Loucy (cell line): Measurements from ENCODE around the gene TRAPPC2L.

Experiments used
- H2AFZ ChIP-seq: fragments of 200-600 bp; sonication (generic); 2 replicates; pipeline ENCODE4 v1.6.0; 2016; ENCODE audit warnings: antibody characterized with exemption, mild to moderate bottlenecking, low read length, moderate library complexity
- H3F3A ChIP-seq: fragments of 200-600 bp; 2 replicates; pipeline ENCODE4 v1.6.0; 2016; ENCODE audit warnings: antibody characterized with exemption, low read depth, mild to moderate bottlenecking
- H3K27me3 ChIP-seq: fragments of 200-600 bp; sonication (generic); 2 replicates; pipeline ENCODE4 v1.6.1; 2014; ENCODE audit warnings: low read length, mild to moderate bottlenecking; ENCODE audit not compliant: insufficient read depth, poor library complexity, severe bottlenecking
- H3K36me3 ChIP-seq: fragments of 200-600 bp; sonication (generic); 2 replicates; pipeline ENCODE4 v1.6.1; 2016; ENCODE audit warnings: low read length; ENCODE audit not compliant: insufficient read depth
- H3K4me1 ChIP-seq: fragments of 200-600 bp; sonication (generic); 2 replicates; pipeline ENCODE4 v1.5.1; 2014; ENCODE audit warnings: low read length, mild to moderate bottlenecking; ENCODE audit not compliant: insufficient read depth, poor library complexity, severe bottlenecking
- H3K4me2 ChIP-seq: fragments of 200-600 bp; sonication (generic); 2 replicates; pipeline ENCODE4 v1.6.0; 2014; ENCODE audit warnings: antibody characterized with exemption, low read length, low read depth, mild to moderate bottlenecking; ENCODE audit not compliant: poor library complexity, severe bottlenecking
- H3K4me3 ChIP-seq: fragments of 200-600 bp; sonication (generic); 2 replicates; pipeline ENCODE4 v1.5.1; 2014; ENCODE audit warnings: low read length, mild to moderate bottlenecking, mixed read lengths; ENCODE audit not compliant: poor library complexity, severe bottlenecking
- H3K79me2 ChIP-seq: fragments of 200-600 bp; sonication (generic); 2 replicates; pipeline ENCODE4 v1.6.1; 2014; ENCODE audit warnings: low read length; ENCODE audit not compliant: insufficient read depth
- H3K9ac ChIP-seq: fragments of 200-600 bp; sonication (generic); 2 replicates; pipeline ENCODE4 v1.6.0; 2014; ENCODE audit warnings: mild to moderate bottlenecking, low read depth, low read length, moderate library complexity; ENCODE audit not compliant: poor library complexity, severe bottlenecking
- H3K9me2 ChIP-seq: fragments of 200-600 bp; sonication (generic); replicated peaks from 2 replicates; pipeline ENCODE4 v1.6.1; 2016; ENCODE audit warnings: low read depth, low read length, mixed read lengths
- H3K9me3 ChIP-seq: fragments of 200-600 bp; sonication (generic); 2 replicates; pipeline ENCODE4 v1.6.1; 2014; ENCODE audit warnings: mild to moderate bottlenecking, antibody characterized with exemption, low read length, low read depth; ENCODE audit not compliant: insufficient read depth
- H4K20me1 ChIP-seq: fragments of 200-600 bp; sonication (generic); 2 replicates; pipeline ENCODE4 v1.6.0; 2014; ENCODE audit warnings: antibody characterized with exemption, low read length, mild to moderate bottlenecking; ENCODE audit not compliant: insufficient read depth, poor library complexity, severe bottlenecking
- EZH2phosphoT487 ChIP-seq: fragments of 200-600 bp; IDR thresholded peaks from 2 replicates; pipeline ENCODE4 v1.6.1; 2018; ENCODE audit warnings: antibody characterized with exemption, mild to moderate bottlenecking, moderate library complexity, borderline replicate concordance
- TF ChIP-seq, protein P1 (sequence below): fragments of 200-600 bp; sonication (generic); conservative IDR thresholded peaks from 2 replicates; pipeline ENCODE4 v1.5.1; 2014; ENCODE audit warnings: mild to moderate bottlenecking, antibody characterized with exemption, low read length

TRAPPC2L gene

GRCh38 chr16:88911946-88912310, 55.0 kb downstream of the TRAPPC2L start:
- H3K79me2 ChIP-seq: peaks cover 84% of the 10 kb centered on the region; the same call in 1 of the 2 replicates
- H4K20me1 ChIP-seq: peaks cover 50% of the 10 kb centered on the region
- H3K4me1 ChIP-seq: no peaks in the 10 kb centered on the region

More at GRCh38 chr16:88911946-88912310, 55.0 kb downstream of the TRAPPC2L start:
- Histone ChIP-seq H3K4me2 (no peak overlapping the region), H3K4me3 (no peak overlapping the region), H2AFZ (no peak overlapping the region), H3K9me3 (no peaks in the 10 kb centered on the region), H3K27me3 (no peaks in the 10 kb centered on the region), H3K9me2 (no peaks in the 10 kb centered on the region), H3K36me3 (peaks cover 18% of the 10 kb centered on the region; the same call in 1 of the 2 replicates), H3F3A (no peaks in the 10 kb centered on the region), H3K9ac (no peak overlapping the region)
- no peak for TF ChIP-seq EZH2phosphoT487
- TF ChIP-seq, protein P1, sequence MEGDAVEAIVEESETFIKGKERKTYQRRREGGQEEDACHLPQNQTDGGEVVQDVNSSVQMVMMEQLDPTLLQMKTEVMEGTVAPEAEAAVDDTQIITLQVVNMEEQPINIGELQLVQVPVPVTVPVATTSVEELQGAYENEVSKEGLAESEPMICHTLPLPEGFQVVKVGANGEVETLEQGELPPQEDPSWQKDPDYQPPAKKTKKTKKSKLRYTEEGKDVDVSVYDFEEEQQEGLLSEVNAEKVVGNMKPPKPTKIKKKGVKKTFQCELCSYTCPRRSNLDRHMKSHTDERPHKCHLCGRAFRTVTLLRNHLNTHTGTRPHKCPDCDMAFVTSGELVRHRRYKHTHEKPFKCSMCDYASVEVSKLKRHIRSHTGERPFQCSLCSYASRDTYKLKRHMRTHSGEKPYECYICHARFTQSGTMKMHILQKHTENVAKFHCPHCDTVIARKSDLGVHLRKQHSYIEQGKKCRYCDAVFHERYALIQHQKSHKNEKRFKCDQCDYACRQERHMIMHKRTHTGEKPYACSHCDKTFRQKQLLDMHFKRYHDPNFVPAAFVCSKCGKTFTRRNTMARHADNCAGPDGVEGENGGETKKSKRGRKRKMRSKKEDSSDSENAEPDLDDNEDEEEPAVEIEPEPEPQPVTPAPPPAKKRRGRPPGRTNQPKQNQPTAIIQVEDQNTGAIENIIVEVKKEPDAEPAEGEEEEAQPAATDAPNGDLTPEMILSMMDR: no peak
